Measurements from ENCODE around the gene RFT1.
A peak's percentile ranks its signal among the peaks of the same experiment; 100 is the strongest.

RFT1 gene

GRCh38 chr3:53130179-53131061 is at the start of gene RFT1:
Gene RFT1, minus strand, starts transcription at chr3:53130435. Its CDS starts 35 bp downstream, at chr3:53130400.
- Histone ChIP-seq H4K20me1 (no peaks in the 10 kb centered on the region), H3K9ac (peak within 1 kb of the TSS; percentile 86 to 97 (median 92)), H3K4me3 (peak within 1 kb of the TSS; percentile 78 to 97 (median 90)), H3K4me1 (peaks cover 22 to 55% (median 33%) of the 10 kb centered on the region in 10 experiments), H3K4me2 (peak within 1 kb of the TSS; percentile 76 to 98 (median 88)), H3K27ac (peak within 1 kb of the TSS; percentile 85 to 96 (median 91)), H3K9me3 (replicated peaks in 1 of 11) (no peaks in the 10 kb centered on the region), H3K27me3 (no peaks in the 10 kb centered on the region), H3K36me3 (peaks cover 8 to 24% (median 13%) of the 10 kb centered on the region in 11 experiments)
- TF ChIP-seq Cebpa-rat (IDR thresholded peaks at IDR 0.05), result no peak

- H3K27ac ChIP-seq, result peak overlapping the region in 7 of 11 experiments; percentile 77 to 86 (median 83); a peak in 14 of 22 replicates
- peak overlapping the region; percentile 84 to 100 (median 97) for H3K4me2 ChIP-seq
- peaks cover 77 to 99% (median 97%) of the 10 kb centered on the region in 11 experiments for H3K36me3 ChIP-seq
- peaks cover 35 to 99% (median 75%) of the 10 kb centered on the region in 11 experiments for H4K20me1 ChIP-seq
- H3K4me1 ChIP-seq, result peaks cover 34 to 84% (median 79%) of the 10 kb centered on the region in 10 experiments
- peak overlapping the region in 4 of 10 experiments; percentile 25 to 62 (median 44); a peak in 6 of 20 replicates for H3K4me3 ChIP-seq
- TF ChIP-seq Cebpa-rat (IDR thresholded peaks at IDR 0.05), result no peak
- no peaks in the 10 kb centered on the region for H3K9me3 ChIP-seq (replicated peaks in 1 of 11)
- no peaks in the 10 kb centered on the region for H3K27me3 ChIP-seq
- peak overlapping the region in 8 of 11 experiments; percentile 23 to 76 (median 70); a peak in 11 of 22 replicates for H3K9ac ChIP-seq
Measured at GRCh38 chr3:53179580-53179979, 49.3 kb upstream of the RFT1 start.

- Histone ChIP-seq H3K4me3 (no peak overlapping the region; a peak in 1 of 20 replicates), H3K27me3 (no peaks in the 10 kb centered on the region), H3K4me2 (peak overlapping the region in 8 of 11 experiments; percentile 84 to 100 (median 98); a peak in 14 of 22 replicates), H3K9me3 (replicated peaks in 1 of 11) (no peaks in the 10 kb centered on the region), H3K9ac (peak overlapping the region in 6 of 11 experiments; percentile 15 to 68 (median 36); a peak in 9 of 22 replicates), H4K20me1 (peaks cover 35 to 100% (median 84%) of the 10 kb centered on the region in 11 experiments), H3K36me3 (peaks cover 81 to 99% (median 97%) of the 10 kb centered on the region in 11 experiments), H3K4me1 (peaks cover 42 to 97% (median 92%) of the 10 kb centered on the region in 10 experiments), H3K27ac (peak overlapping the region in 6 of 11 experiments; percentile 2 to 86 (median 82); a peak in 10 of 22 replicates)
- TF ChIP-seq Cebpa-rat (IDR thresholded peaks at IDR 0.05), result no peak
Measured at GRCh38 chr3:53178246-53178645, 48.0 kb upstream of the RFT1 start.

- H4K20me1 ChIP-seq, result peaks cover 35 to 100% (median 78%) of the 10 kb centered on the region in 11 experiments
- peak overlapping the region in 7 of 11 experiments; percentile 93 to 100 (median 99); a peak in 14 of 22 replicates for H3K4me2 ChIP-seq
- no peak for TF ChIP-seq Cebpa-rat (IDR thresholded peaks at IDR 0.05)
- no peaks in the 10 kb centered on the region for H3K9me3 ChIP-seq (replicated peaks in 1 of 11)
- peak overlapping the region in 7 of 11 experiments; percentile 7 to 99 (median 74); a peak in 11 of 22 replicates for H3K9ac ChIP-seq
- no peaks in the 10 kb centered on the region for H3K27me3 ChIP-seq
- H3K27ac ChIP-seq, result peak overlapping the region in 7 of 11 experiments; percentile 27 to 100 (median 99); a peak in 12 of 22 replicates
- H3K4me3 ChIP-seq, result no peak overlapping the region
- peaks cover 58 to 100% (median 100%) of the 10 kb centered on the region in 10 experiments for H3K4me1 ChIP-seq
- H3K36me3 ChIP-seq, result peaks cover 64 to 98% (median 90%) of the 10 kb centered on the region in 11 experiments
Measured at GRCh38 chr3:53175613-53176540, 45.6 kb upstream of the RFT1 start.

- no peaks in the 10 kb centered on the region for H3K9me3 ChIP-seq (replicated peaks in 1 of 11)
- peak overlapping the region; percentile 10 to 100 (median 98); a peak in 20 of 22 replicates for H3K27ac ChIP-seq
- H3K4me3 ChIP-seq, result peak overlapping the region in 1 of 10 experiments; percentile 22; a peak in 1 of 20 replicates
- H3K4me1 ChIP-seq, result peaks cover 58 to 100% (median 100%) of the 10 kb centered on the region in 10 experiments
- peak overlapping the region; percentile 18 to 99 (median 57); a peak in 19 of 22 replicates for H3K9ac ChIP-seq
- H3K4me2 ChIP-seq, result peak overlapping the region; percentile 32 to 100 (median 98); a peak in 21 of 22 replicates
- H4K20me1 ChIP-seq, result peaks cover 35 to 99% (median 79%) of the 10 kb centered on the region in 11 experiments
- H3K36me3 ChIP-seq, result peaks cover 54 to 95% (median 86%) of the 10 kb centered on the region in 11 experiments
- TF ChIP-seq Cebpa-rat (IDR thresholded peaks at IDR 0.05), result no peak
- H3K27me3 ChIP-seq, result no peaks in the 10 kb centered on the region
Measured at GRCh38 chr3:53174346-53175250, 44.4 kb upstream of the RFT1 start.

GRCh38 chr3:53173107-53173506 is 42.9 kb upstream of the RFT1 start:
- no peaks in the 10 kb centered on the region for H3K27me3 ChIP-seq
- H3K27ac ChIP-seq, result peak overlapping the region in 10 of 11 experiments; percentile 11 to 100 (median 98); a peak in 19 of 22 replicates
- H3K4me1 ChIP-seq, result peaks cover 61 to 100% (median 100%) of the 10 kb centered on the region in 10 experiments
- H3K36me3 ChIP-seq, result peaks cover 39 to 86% (median 75%) of the 10 kb centered on the region in 11 experiments
- TF ChIP-seq Cebpa-rat (IDR thresholded peaks at IDR 0.05), result no peak
- peak overlapping the region; percentile 93 to 100 (median 99); a peak in 21 of 22 replicates for H3K4me2 ChIP-seq
- H4K20me1 ChIP-seq, result peaks cover 31 to 97% (median 64%) of the 10 kb centered on the region in 11 experiments
- peak overlapping the region in 3 of 10 experiments; percentile 56 to 100 (median 98); a peak in 5 of 20 replicates for H3K4me3 ChIP-seq
- peak overlapping the region; percentile 74 to 99 (median 89); a peak in 19 of 22 replicates for H3K9ac ChIP-seq
- H3K9me3 ChIP-seq (replicated peaks in 1 of 11), result no peaks in the 10 kb centered on the region

GRCh38 chr3:53171827-53172505 is 41.7 kb upstream of the RFT1 start:
- H3K4me2 ChIP-seq, result peak overlapping the region; percentile 93 to 100 (median 99)

More at GRCh38 chr3:53171827-53172505, 41.7 kb upstream of the RFT1 start:
- Histone ChIP-seq H3K27me3 (no peaks in the 10 kb centered on the region), H3K9me3 (replicated peaks in 1 of 11) (no peaks in the 10 kb centered on the region), H3K4me1 (peaks cover 73 to 100% (median 100%) of the 10 kb centered on the region in 10 experiments), H3K27ac (peak overlapping the region; percentile 53 to 100 (median 98)), H3K9ac (peak overlapping the region; percentile 74 to 99 (median 89)), H4K20me1 (peaks cover 22 to 97% (median 53%) of the 10 kb centered on the region in 11 experiments), H3K4me3 (peak overlapping the region in 9 of 10 experiments; percentile 39 to 100 (median 51); a peak in 18 of 20 replicates), H3K36me3 (peaks cover 28 to 86% (median 72%) of the 10 kb centered on the region in 11 experiments)
- peak in 8 of 11 experiments; percentile 30 to 79 (median 62); a peak in 11 of 22 replicates for TF ChIP-seq Cebpa-rat (IDR thresholded peaks at IDR 0.05)
